HG03342 (cell line): Measurements from ENCODE around the gene PAK3.

ENCODE experiments used
- ATAC-seq: cut with Tn5 transposase; IDR thresholded peaks from one replicate; pipeline ENCODE4 v1.9.1; 2021; ENCODE audit warnings: mild to moderate bottlenecking, moderate library complexity; ENCODE audit not compliant: unreplicated experiment

The PAK3 gene

DNA sequence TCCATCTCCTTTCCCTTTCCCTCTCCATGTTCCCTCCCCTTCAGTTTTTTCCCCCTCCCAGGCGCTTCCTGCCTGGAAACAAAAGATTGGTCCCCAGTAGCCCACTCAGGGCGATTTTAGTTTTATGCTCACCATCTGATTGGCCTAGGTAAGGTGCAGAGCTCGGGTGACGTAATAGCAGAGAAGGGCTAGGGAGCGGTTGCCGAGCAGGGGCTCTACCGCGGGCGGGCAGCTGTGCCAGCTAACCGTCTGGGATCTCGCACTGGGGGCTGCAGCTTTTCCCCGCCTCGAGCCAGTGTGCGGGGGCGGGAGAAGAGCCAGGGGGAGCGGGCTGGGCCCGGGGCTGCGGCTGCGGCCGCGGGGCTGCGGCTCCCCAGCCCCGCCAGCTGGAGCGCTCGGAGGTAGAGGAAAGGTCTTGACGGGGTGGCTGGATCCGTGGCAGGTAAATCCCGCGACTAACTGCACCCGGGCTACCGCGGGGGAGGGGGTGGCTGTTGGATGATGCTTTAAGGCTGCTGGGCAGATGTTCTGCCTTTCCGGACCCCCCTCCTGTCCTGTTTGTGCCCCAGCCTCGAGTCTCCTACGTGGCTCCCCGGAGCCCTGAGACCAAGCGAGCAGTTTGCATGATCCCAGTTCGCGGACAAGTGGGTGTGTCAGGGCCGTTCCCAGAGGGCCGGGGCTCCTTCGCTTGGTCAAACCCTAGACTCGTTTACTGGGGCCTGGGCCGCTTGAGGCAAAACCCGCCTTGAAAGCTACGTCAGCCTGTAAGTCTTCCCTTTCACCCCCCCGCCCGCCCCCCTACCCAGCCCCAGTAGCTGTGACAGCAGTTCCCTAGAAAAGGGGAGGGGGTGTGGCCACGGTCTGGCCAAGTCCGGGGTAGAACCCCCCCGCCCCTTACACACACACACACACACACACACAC, at the start of gene PAK3:
PAK3 (plus strand) TSS at position 218 of the 922 bp plus-strand sequence. CDS start 26,913 bp downstream, outside the sequence.
- no peak for ATAC-seq

DNA sequence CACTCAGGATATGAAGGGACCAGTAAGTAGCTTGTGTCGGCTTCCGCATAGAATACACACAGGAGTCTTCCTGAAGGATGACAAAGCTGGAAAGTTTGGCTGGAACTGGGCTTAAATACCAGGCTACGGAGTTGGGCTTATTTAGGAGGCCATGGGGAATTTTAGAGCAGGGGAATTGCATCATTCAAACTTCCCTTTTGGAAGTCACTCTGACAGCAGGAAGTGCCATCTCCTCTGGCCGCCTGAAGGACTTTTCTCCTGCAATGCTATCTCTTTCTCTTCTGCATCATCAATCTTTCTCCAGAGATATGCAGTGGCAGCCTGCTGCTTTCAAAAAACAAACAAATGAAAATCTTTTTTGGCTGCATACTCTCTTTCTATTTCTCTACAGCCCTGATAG, 48.4 kb upstream of the PAK3 start:
- no peak for ATAC-seq

GRCh38 chrX:111052478-111052877, 43.5 kb upstream of the PAK3 start:
- no peak for ATAC-seq

GRCh38 chrX:111071542-111072277, 24.3 kb upstream of the PAK3 start:
- no peak for ATAC-seq

DNA sequence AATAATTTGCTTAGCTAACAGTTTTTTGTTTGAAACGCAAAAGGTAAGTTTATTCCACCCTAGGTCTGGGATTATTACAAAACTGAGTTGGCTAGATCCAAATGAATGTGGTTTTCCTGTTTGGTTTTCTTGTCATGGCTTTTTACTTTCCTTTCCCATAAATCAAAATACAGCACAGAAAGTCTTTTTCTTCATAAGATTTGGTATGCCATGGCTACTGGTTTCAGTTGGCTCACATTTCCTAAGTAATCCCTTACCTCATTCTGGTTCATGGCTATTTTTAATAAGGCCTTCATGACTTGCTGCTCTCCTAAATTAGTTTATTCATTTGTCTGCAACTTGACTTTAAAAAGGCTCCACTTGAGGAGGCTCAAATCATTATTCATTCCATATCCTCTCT, 12.9 kb upstream of the PAK3 start:
- ATAC-seq = no peak

DNA sequence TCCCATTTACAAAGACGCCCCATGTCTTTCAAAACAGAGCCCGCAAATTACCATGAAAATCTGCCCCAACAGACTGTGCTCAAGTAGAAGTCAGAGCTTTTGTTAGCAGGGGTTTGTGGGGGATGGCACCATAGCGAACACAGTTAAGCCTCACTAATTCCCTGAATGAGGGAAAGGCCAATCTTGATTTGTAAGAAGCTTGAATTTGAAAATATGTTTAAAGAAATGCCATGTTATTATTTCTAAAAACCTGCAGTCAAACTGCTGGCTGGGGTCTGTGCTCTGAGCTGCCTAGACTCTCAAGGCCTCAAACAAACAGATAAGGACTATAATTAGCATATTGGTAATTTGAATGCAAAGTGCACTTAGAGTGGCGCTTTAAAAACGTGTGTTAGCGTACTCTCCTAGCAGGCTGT, 9.4 kb upstream of the PAK3 start:
- no peak for ATAC-seq

GRCh38 chrX:111088628-111089027, 7.4 kb upstream of the PAK3 start:
- ATAC-seq = no peak

- ATAC-seq = no peak
Observed at GRCh38 chrX:111090458-111090857, 5.5 kb upstream of the PAK3 start.

- ATAC-seq = peak; percentile 78
Observed at GRCh38 chrX:111098874-111099273, 2.9 kb downstream of the PAK3 start.

GRCh38 chrX:111100191-111100590, 4.2 kb downstream of the PAK3 start:
- ATAC-seq = peak; percentile 70

GRCh38 chrX:111101580-111101979, 5.6 kb downstream of the PAK3 start:
- ATAC-seq = no peak

- no peak for ATAC-seq
Observed at GRCh38 chrX:111102636-111103035, 6.6 kb downstream of the PAK3 start.

GRCh38 chrX:111103246-111103645, 7.3 kb downstream of the PAK3 start:
- ATAC-seq = no peak

DNA sequence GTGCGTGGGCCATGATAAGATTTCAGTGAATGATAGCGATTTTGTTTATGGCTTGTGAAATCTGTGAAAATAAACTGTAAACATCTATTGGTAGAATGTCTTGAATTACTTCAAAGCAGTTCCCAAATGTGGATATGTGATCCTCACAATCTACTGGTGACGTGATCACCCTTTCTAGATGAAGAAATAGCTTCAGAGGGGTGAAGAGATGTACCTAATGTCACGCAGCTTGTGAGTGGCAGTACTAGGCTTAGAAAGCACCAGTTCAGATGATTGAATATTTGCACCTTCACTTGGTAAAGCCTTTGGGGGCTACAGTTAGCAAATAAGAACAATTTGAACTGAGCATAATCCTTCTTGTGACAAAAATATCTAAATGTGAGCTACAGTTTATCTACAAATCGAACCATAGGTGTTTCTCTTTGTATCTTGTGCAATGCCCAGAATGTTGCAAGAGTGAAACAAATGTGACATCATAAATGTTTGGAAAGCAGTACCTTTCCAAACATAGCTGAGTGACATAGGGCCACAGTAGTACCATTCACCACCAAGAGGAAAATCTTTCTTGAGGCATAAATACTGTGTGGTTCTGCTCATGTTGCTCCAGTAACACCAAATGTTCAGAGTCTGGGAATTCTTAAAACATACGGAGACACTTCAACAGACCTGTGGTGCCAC, 14.2 kb downstream of the PAK3 start:
- ATAC-seq = no peak

GRCh38 chrX:111114806-111115205, 18.8 kb downstream of the PAK3 start:
- peak; percentile 46 for ATAC-seq

DNA sequence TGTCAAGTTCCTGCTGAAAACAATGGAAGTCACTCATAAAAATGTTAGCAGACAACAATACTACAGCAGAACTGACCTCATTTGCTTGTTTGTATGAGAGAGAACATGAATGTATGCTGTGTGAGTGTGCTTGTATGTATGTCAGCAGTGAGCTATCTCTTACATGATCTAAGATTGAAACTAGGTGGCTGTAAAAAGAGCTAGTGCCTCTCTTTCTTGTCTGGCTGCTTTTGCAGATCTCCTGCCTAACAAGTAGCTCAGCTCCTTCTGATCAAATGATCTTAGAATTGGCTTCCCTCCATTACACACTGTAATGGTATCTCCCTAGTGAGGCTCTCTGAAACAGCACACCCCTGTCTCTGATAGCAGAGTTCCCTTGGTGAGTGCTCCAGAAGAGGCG, 20.7 kb downstream of the PAK3 start:
- no peak for ATAC-seq

- no peak for ATAC-seq
Observed at GRCh38 chrX:111119341-111119740, 23.4 kb downstream of the PAK3 start.

DNA sequence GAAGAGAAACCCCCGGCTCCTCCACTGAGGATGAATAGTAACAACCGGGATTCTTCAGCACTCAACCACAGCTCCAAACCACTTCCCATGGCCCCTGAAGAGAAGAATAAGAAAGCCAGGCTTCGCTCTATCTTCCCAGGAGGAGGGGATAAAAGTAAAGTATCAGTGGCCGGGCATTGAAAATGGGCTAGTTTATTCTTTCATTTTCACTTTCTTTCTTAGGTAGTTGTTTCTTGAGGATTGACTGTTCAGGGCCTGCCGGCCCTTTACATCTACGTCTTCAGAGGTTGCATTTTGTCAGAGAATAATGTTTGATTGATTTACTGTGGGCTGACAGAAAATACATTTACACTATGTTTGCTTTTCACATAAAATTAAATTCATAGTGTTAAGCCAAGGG, 27.1 kb downstream of the PAK3 start:
- ATAC-seq = peak; percentile 74

- peak; percentile 40 for ATAC-seq
Observed at GRCh38 chrX:111123606-111124179, 27.7 kb downstream of the PAK3 start.

- ATAC-seq = no peak
Observed at GRCh38 chrX:111124418-111124817, 28.4 kb downstream of the PAK3 start.

GRCh38 chrX:111127038-111127437, 31.0 kb downstream of the PAK3 start:
- ATAC-seq = no peak
